Hematopoietic multipotent progenitor cell treated with erythropoietin and hydrocortisone succinate and interleukin-3 and kit ligand, for 17 days (in vitro differentiated cells): ENCODE measurements around the gene ARHGAP27.

ENCODE experiments used
- DNase-seq: peaks from one replicate; pipeline ENCODE4 v3.0.0-alpha.2; 2015; ENCODE audit warnings: low spot score

The ARHGAP27 gene

GRCh38 chr17:45384047-45384788 is 48.5 kb downstream of the ARHGAP27 start:
- no peak for DNase-seq

GRCh38 chr17:45383003-45383402 is 49.7 kb downstream of the ARHGAP27 start:
- DNase-seq: no peak

- no peak for DNase-seq
These were observed 50.4 kb downstream of the ARHGAP27 start for GRCh38 chr17:45382226-45382625.

GRCh38 chr17:45380991-45381390 is 51.7 kb downstream of the ARHGAP27 start:
- DNase-seq: no peak

GRCh38 chr17:45380046-45380765 is 52.5 kb downstream of the ARHGAP27 start:
- DNase-seq: no peak

- no peak for DNase-seq
These were observed 55.3 kb downstream of the ARHGAP27 start for GRCh38 chr17:45377401-45377800.

- no peak for DNase-seq
These were observed 56.3 kb downstream of the ARHGAP27 start for GRCh38 chr17:45376171-45377005.

- DNase-seq: no peak
These were observed 58.2 kb downstream of the ARHGAP27 start for GRCh38 chr17:45374501-45374900.

- DNase-seq: no peak
These were observed 60.3 kb downstream of the ARHGAP27 start for GRCh38 chr17:45372325-45372869.

GRCh38 chr17:45371414-45372324 is 61.0 kb downstream of the ARHGAP27 start:
- no peak for DNase-seq

GRCh38 chr17:45370949-45371413 is 61.7 kb downstream of the ARHGAP27 start:
- no peak for DNase-seq

GRCh38 chr17:45369421-45369820 is 63.2 kb downstream of the ARHGAP27 start:
- DNase-seq: no peak

- DNase-seq: no peak
These were observed 64.0 kb downstream of the ARHGAP27 start for GRCh38 chr17:45368651-45369050.

- DNase-seq: no peak
These were observed 65.5 kb downstream of the ARHGAP27 start for GRCh38 chr17:45367216-45367615.

GRCh38 chr17:45366691-45367090 is 66.0 kb downstream of the ARHGAP27 start:
- no peak for DNase-seq

- DNase-seq: no peak
These were observed 66.6 kb downstream of the ARHGAP27 start for GRCh38 chr17:45366049-45366448.

GRCh38 chr17:45364531-45365390 is 67.9 kb downstream of the ARHGAP27 start:
- DNase-seq: no peak

- no peak for DNase-seq
These were observed 69.2 kb downstream of the ARHGAP27 start for GRCh38 chr17:45363498-45363897.

- no peak for DNase-seq
These were observed 70.7 kb downstream of the ARHGAP27 start for GRCh38 chr17:45361976-45362375.

GRCh38 chr17:45361451-45361850 is 71.2 kb downstream of the ARHGAP27 start:
- DNase-seq: no peak
